ENCODE results near the gene PHTF1.

Gene PHTF1

GRCh38 chr1:113681596-113682337 lies 77.5 kb downstream of the PHTF1 start:
- Histone ChIP-seq H3K4me3 (ENCODE audit: low read depth, low read length) (no peak overlapping the region), H3K36me3 (ENCODE audit: control insufficient read depth, insufficient read depth, low read length) (no peaks in the 10 kb centered on the region), H3K27me3 (ENCODE audit: control insufficient read depth, insufficient read depth, low read length) (no peaks in the 10 kb centered on the region), H3K79me2 (no peaks in the 10 kb centered on the region), H3K27ac (no peak overlapping the region), H2AFZ (no peak overlapping the region), H3K9me3 (ENCODE audit: control insufficient read depth, low read length) (no peaks in the 10 kb centered on the region), H3K4me2 (ENCODE audit: low read length) (no peak overlapping the region), H3K9ac (no peak overlapping the region), H3K4me1 (peaks cover 4% of the 10 kb centered on the region)
- no peak for TF ChIP-seq CTCF (IDR thresholded peaks at IDR 0.05)

GRCh38 chr1:113678159-113678469 lies 81.2 kb downstream of the PHTF1 start:
- Histone ChIP-seq H2AFZ (no peak overlapping the region), H3K4me1 (peaks cover 4% of the 10 kb centered on the region), H3K79me2 (no peaks in the 10 kb centered on the region), H3K9me3 (ENCODE audit: control insufficient read depth, low read length) (no peaks in the 10 kb centered on the region), H3K9ac (no peak overlapping the region), H3K4me2 (ENCODE audit: low read length) (no peak overlapping the region), H3K27ac (no peak overlapping the region), H3K4me3 (ENCODE audit: low read depth, low read length) (no peak overlapping the region), H3K36me3 (ENCODE audit: control insufficient read depth, insufficient read depth, low read length) (no peaks in the 10 kb centered on the region), H3K27me3 (ENCODE audit: control insufficient read depth, insufficient read depth, low read length) (no peaks in the 10 kb centered on the region)
- no peak for TF ChIP-seq CTCF (IDR thresholded peaks at IDR 0.05)

- peaks cover 4% of the 10 kb centered on the region for H3K4me1 ChIP-seq
- no peak overlapping the region for H3K9ac ChIP-seq
- no peak overlapping the region for H2AFZ ChIP-seq
- no peak overlapping the region for H3K27ac ChIP-seq
- no peaks in the 10 kb centered on the region for H3K9me3 ChIP-seq (ENCODE audit: control insufficient read depth, low read length)
- no peaks in the 10 kb centered on the region for H3K36me3 ChIP-seq (ENCODE audit: control insufficient read depth, insufficient read depth, low read length)
- H3K4me2 ChIP-seq (ENCODE audit: low read length), result peak overlapping the region; percentile 37
- no peaks in the 10 kb centered on the region for H3K79me2 ChIP-seq
- no peak overlapping the region for H3K4me3 ChIP-seq (ENCODE audit: low read depth, low read length)
- TF ChIP-seq CTCF (IDR thresholded peaks at IDR 0.05), result peak; percentile 55
- H3K27me3 ChIP-seq (ENCODE audit: control insufficient read depth, insufficient read depth, low read length), result no peaks in the 10 kb centered on the region
These were observed 81.8 kb downstream of the PHTF1 start for GRCh38 chr1:113677250-113678158.

- Histone ChIP-seq H3K27ac (no peak overlapping the region), H3K9me3 (ENCODE audit: control insufficient read depth, low read length) (no peaks in the 10 kb centered on the region), H3K4me2 (ENCODE audit: low read length) (no peak overlapping the region), H3K79me2 (no peaks in the 10 kb centered on the region), H3K4me1 (peaks cover 4% of the 10 kb centered on the region), H3K4me3 (ENCODE audit: low read depth, low read length) (no peak overlapping the region), H3K9ac (no peak overlapping the region), H3K36me3 (ENCODE audit: control insufficient read depth, insufficient read depth, low read length) (no peaks in the 10 kb centered on the region), H3K27me3 (ENCODE audit: control insufficient read depth, insufficient read depth, low read length) (no peaks in the 10 kb centered on the region), H2AFZ (no peak overlapping the region)
- no peak for TF ChIP-seq CTCF (IDR thresholded peaks at IDR 0.05)
These were observed 82.8 kb downstream of the PHTF1 start for GRCh38 chr1:113676524-113676923.
